Chondrocyte (in vitro differentiated cells): ENCODE data around the gene TBX21. TPM values are rescaled to one million over a fixed set of nuclear protein-coding genes. Genes with fewer than 3 reads are reported as not detected.
"Not testable (repeated sequence)": the region's sequence is repeated elsewhere in the genome, so short reads cannot be mapped to it uniquely, and the experiment has no call there.

ENCODE experiments used
- DNase-seq: peaks from one replicate; pipeline ENCODE4 v3.0.0; 2021; ENCODE audit warnings: mixed read lengths, low spot score
- H3K27ac Mint-ChIP-seq: one replicate; pipeline ENCODE4 v1.8.0; 2021; ENCODE audit warnings: mild to moderate bottlenecking, moderate library complexity, mixed read lengths; ENCODE audit not compliant: unreplicated experiment
- H3K27me3 Mint-ChIP-seq: 2 replicates; pipeline ENCODE4 v1.8.0; 2021; ENCODE audit warnings: low read depth, mixed read lengths
- H3K36me3 Mint-ChIP-seq: 2 replicates; pipeline ENCODE4 v1.8.0; 2021; ENCODE audit warnings: low read depth, mixed read lengths
- H3K4me1 Mint-ChIP-seq: 2 replicates; pipeline ENCODE4 v1.8.0; 2021; ENCODE audit warnings: low read depth, mild to moderate bottlenecking, mixed read lengths
- H3K4me3 Mint-ChIP-seq: one replicate; pipeline ENCODE4 v1.8.0; 2021; ENCODE audit warnings: mild to moderate bottlenecking, moderate library complexity, mixed read lengths; ENCODE audit not compliant: unreplicated experiment
- H3K9me3 Mint-ChIP-seq: 2 replicates; pipeline ENCODE4 v1.8.0; 2021; ENCODE audit warnings: low read depth, mixed read lengths
- total RNA-seq: library from RNA; stranded (reverse); gene quantifications from 3 replicates; pipeline ENCODE4 v1.2.1, GENCODE V29; 2021
- TF ChIP-seq, protein P1 (sequence below): fragments of 200-600 bp; sonication (generic); IDR thresholded peaks from 2 replicates; pipeline ENCODE4 v1.5.0; 2021; ENCODE audit warnings: antibody characterized with exemption, mild to moderate bottlenecking, moderate library complexity

Gene TBX21
- total RNA-seq, 1 donor from 2014 or later: not detected

DNA sequence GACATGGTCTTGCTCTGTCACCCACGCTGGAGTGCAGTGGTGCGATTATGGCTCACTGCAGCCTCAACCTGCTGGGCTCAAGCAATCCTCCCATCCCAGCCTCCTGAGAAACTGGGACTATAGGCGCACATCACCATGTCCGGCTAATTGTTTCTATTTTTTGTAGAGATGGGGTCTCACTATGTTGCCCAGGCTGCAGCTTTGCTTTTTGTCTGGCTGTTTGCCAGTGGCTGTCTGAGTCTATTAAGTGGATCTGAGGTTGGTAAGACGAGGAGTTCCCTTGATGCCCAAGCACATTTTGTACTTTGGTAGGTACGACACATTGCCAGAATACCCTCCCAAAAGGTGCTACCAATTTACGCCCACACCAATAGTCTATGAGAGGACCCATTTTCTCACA is 5.1 kb downstream of the TBX21 start:
- no peak overlapping the region for H3K4me3 Mint-ChIP-seq
- no peak for DNase-seq

DNA sequence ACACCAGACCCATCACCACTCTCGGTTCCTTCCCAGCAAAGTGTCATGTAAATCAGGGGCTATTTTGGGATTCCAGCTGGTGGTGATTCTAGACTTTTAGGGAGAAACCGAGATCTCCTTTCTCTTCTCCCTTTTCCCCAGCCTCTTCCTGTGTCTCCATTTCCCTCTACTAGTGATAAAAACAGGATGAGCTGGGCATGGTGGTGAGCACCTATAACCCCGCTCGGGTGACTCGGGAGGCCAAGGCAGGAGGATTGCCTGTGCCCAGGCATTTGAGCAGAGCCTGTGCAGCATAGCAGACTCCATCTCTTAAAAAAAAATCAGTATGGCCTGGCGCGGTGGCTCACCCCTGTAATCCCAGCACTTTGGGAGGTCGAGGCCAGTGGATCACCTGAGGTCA is 6.1 kb downstream of the TBX21 start:
- H3K27me3 Mint-ChIP-seq: peaks cover 44% of the 10 kb centered on the region
- no peak overlapping the region for H3K27ac Mint-ChIP-seq
- no peak for DNase-seq
- no peak overlapping the region for H3K4me3 Mint-ChIP-seq
- no peaks in the 10 kb centered on the region for H3K9me3 Mint-ChIP-seq
- H3K4me1 Mint-ChIP-seq: peaks cover 2% of the 10 kb centered on the region
- TF ChIP-seq, protein P1, sequence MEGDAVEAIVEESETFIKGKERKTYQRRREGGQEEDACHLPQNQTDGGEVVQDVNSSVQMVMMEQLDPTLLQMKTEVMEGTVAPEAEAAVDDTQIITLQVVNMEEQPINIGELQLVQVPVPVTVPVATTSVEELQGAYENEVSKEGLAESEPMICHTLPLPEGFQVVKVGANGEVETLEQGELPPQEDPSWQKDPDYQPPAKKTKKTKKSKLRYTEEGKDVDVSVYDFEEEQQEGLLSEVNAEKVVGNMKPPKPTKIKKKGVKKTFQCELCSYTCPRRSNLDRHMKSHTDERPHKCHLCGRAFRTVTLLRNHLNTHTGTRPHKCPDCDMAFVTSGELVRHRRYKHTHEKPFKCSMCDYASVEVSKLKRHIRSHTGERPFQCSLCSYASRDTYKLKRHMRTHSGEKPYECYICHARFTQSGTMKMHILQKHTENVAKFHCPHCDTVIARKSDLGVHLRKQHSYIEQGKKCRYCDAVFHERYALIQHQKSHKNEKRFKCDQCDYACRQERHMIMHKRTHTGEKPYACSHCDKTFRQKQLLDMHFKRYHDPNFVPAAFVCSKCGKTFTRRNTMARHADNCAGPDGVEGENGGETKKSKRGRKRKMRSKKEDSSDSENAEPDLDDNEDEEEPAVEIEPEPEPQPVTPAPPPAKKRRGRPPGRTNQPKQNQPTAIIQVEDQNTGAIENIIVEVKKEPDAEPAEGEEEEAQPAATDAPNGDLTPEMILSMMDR: no peak
- H3K36me3 Mint-ChIP-seq: no peaks in the 10 kb centered on the region

More for the DNA sequence above, 5.1 kb downstream of the TBX21 start:
- TF ChIP-seq, protein P1: no peak
- Mint-ChIP-seq H3K27ac (no peak overlapping the region), H3K4me1 (peaks cover 6% of the 10 kb centered on the region), H3K9me3 (no peaks in the 10 kb centered on the region), H3K27me3 (peaks cover 40% of the 10 kb centered on the region), H3K36me3 (no peaks in the 10 kb centered on the region)

DNA sequence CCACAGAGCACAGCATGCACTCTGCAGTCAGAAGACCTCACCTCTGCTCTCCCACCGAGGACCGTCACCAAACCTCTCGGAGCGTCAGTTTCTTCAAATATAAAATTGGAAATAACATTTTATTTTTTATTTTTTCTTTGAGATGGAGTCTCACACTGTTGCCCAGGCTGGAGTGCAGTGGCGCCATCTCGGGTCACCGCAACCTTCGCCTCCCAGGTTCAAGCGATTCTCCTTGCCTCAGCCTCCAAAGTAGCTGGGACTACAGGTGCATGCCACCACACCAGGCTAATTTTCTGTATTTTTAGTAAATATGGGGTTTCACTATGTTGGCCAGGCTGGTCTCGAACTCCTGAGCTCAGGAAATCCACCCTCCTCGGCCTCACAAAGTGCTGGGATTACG is 6.9 kb downstream of the TBX21 start:
- H3K27ac Mint-ChIP-seq, H3K4me3 Mint-ChIP-seq, H3K36me3 Mint-ChIP-seq, H3K4me1 Mint-ChIP-seq, H3K9me3 Mint-ChIP-seq, DNase-seq: not testable (repeated sequence)
- peaks cover 43% of the 10 kb centered on the region for H3K27me3 Mint-ChIP-seq

DNA sequence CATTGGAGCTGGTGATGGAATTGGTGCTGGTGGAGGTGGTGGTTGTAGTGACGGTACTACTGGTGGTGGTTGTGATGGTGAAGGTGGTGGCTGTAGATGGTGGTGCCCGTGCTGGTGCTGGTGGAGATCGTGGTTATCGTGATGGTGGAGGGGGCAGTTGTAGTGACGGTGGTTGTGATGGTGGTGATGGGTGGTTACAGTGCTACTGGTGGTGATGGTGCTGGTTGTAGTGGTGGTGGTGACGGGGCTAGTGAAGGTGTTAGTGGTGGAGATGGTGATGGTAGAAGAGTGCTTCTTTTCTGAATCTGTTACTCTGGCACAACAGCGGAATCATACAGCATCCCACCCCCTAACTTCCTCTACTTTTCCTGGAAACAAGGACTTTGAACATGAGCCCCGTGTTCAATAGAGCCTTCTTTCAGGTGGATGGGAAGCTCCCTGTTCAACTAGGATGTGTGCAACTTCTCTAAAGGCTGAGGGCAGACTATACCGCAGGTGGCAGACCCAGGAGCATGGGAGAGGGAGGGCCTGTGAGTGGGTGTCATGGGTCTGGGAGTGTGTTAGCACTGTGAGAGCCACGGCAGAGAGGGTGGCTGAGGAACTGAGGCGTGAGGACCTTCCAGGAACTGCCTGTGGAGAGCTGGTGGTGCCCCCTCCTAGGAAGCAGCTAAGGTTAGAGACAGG is 8.2 kb downstream of the TBX21 start:
- H3K27me3 Mint-ChIP-seq: peaks cover 51% of the 10 kb centered on the region

DNA sequence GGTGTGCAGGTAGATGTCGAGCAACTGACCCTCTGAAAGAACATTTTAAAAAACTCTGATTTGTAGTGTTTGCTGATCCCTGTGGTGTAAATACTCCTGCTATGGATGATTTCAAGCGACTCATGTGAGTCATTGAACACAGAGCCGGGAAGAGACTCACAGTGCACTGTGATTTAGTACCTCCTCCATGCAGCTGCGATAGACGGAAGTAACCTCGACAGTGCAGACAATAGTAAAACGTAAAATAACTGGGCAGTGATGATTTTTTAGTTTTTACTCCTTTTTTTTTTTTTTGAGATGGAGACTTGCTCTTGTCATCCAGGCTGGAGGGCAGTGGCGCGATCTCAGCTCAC is 8.7 kb downstream of the TBX21 start:
- peaks cover 2% of the 10 kb centered on the region for H3K4me1 Mint-ChIP-seq
- no peaks in the 10 kb centered on the region for H3K36me3 Mint-ChIP-seq
- peaks cover 48% of the 10 kb centered on the region for H3K27me3 Mint-ChIP-seq
- H3K4me3 Mint-ChIP-seq: no peak overlapping the region
- H3K27ac Mint-ChIP-seq: no peak overlapping the region
- DNase-seq: no peak
- H3K9me3 Mint-ChIP-seq: no peaks in the 10 kb centered on the region
- TF ChIP-seq, protein P1: no peak

More for the DNA sequence above, 8.2 kb downstream of the TBX21 start:
- TF ChIP-seq, protein P1: no peak
- peaks cover 2% of the 10 kb centered on the region for H3K4me1 Mint-ChIP-seq
- no peak overlapping the region for H3K4me3 Mint-ChIP-seq
- H3K9me3 Mint-ChIP-seq: no peaks in the 10 kb centered on the region
- H3K27ac Mint-ChIP-seq: no peak overlapping the region
- DNase-seq: no peak
- H3K36me3 Mint-ChIP-seq: no peaks in the 10 kb centered on the region
